GM18526 (cell line): Measurements from ENCODE around the gene ERN1.

Experiments used
- POLR2A ChIP-seq: IDR thresholded peaks from 3 replicates; pipeline ENCODE4 v1.6.1; 2011; ENCODE audit not compliant: insufficient read length; ENCODE audit errors: extremely low read depth

ERN1 gene

GRCh38 chr17:64053101-64053500, 76.8 kb downstream of the ERN1 start:
- TF ChIP-seq POLR2A: no peak

GRCh38 chr17:64051153-64051552, 78.8 kb downstream of the ERN1 start:
- no peak for TF ChIP-seq POLR2A

DNA sequence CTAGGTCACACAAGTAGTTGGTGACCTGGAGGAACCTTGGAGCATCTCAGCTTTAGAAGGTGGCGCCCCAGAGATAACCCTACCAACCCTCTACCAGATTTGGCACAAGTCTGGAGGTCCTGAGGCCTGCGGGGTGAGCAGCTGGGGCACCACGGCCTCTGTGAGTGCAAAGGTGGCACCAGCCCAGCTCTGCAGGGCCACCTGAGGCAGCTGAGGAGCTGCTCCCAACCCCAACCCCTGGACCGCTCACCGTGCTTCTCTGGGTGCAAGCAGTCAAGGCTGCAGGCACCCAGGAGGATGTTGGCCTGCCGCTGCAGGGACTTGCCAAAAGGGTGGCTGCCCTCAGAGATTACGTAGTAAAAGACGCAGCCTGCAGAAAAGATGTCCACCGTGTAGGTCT, 81.1 kb downstream of the ERN1 start:
- no peak for TF ChIP-seq POLR2A

DNA sequence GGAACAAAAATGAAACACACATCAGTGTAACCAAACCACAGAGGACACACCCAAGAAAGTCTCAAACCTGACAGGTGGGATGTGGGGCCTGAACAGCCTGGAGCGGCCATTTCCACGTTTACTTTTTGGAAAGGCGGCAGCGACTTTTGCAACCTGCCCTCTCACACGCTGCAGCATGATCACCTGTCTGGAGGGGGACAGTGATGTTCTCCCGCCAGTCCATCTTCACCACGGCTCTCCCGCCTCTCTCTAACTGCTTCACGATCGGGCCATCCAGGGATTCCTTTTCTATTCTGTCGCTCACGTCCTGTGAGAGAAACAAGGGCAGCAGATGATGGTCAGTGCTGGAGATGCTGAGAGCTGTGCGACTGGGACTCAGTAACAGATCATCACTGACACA, 84.8 kb downstream of the ERN1 start:
- no peak for TF ChIP-seq POLR2A

GRCh38 chr17:64042700-64043485, 87.1 kb downstream of the ERN1 start:
- no peak for TF ChIP-seq POLR2A

DNA sequence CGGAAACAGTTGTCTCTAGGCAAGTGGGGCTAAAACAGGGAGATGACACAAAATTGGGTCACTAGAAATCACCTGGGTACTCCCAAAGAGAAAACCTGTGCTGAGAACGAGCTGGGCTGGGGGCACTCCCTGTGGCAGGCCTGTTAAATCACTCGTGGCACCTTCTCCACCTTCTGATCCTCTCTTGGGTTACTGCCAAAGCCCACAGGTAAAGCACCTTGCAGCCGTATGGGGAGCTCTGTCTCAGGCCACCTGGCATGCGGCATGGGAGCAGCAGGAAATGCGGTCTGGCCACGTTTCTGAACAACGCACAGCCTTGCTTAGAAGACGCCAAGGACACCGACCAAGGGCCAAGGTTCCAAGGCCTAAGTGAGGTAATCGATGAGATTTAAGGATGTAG, 88.0 kb downstream of the ERN1 start:
- TF ChIP-seq POLR2A: no peak

DNA sequence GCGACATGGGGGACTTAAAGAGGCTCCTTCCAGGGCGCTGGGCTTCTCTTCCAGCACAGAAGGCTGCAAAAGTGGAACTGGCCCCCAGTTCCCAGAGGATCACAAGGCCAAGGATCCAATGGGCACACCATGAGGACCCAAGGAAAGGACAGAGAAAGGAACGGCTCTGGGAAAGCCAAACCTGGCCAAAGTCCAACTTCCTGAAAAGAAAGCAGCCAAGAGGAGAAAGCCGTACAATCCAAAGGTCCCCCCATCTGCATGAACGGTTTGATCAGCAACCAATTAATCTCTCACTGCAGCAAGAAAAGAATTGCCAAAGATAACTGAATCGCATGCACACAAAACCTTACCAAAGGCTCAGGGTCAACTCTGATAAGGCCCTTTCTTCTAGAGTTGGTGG, 89.7 kb downstream of the ERN1 start:
- TF ChIP-seq POLR2A: no peak

- TF ChIP-seq POLR2A: no peak
These were observed 90.9 kb downstream of the ERN1 start for GRCh38 chr17:64039106-64039400.

- TF ChIP-seq POLR2A: no peak
These were observed 91.4 kb downstream of the ERN1 start for GRCh38 chr17:64038331-64039105.

DNA sequence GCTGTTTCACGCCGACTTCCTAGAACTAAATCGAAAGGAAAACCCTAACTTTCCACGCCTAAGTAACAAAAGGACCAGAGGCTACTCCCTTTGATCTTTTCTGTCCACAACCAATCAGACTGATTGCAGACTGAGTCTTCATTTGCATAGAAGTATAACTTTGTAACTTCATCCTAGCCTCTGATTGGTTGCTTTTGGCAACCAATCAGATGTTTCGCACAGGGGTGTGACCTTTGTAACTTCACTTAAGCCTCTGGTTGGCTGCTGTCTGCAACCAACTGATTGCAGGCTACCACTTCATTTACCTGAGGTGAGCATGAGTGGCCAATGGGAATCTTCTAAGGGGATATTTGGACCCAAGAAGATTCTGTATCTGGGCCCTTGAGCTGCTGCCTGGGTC, 92.1 kb downstream of the ERN1 start:
- no peak for TF ChIP-seq POLR2A

GRCh38 chr17:64037180-64037579, 92.8 kb downstream of the ERN1 start:
- TF ChIP-seq POLR2A: no peak

- no peak for TF ChIP-seq POLR2A
These were observed 93.6 kb downstream of the ERN1 start for GRCh38 chr17:64036198-64036922.

GRCh38 chr17:64032081-64032480, 97.9 kb downstream of the ERN1 start:
- TF ChIP-seq POLR2A: no peak

GRCh38 chr17:64028874-64029464, 101.0 kb downstream of the ERN1 start:
- no peak for TF ChIP-seq POLR2A

- TF ChIP-seq POLR2A: no peak
These were observed 104.1 kb downstream of the ERN1 start for GRCh38 chr17:64025732-64026294.
